Activated CD8-positive, alpha-beta T cell treated with anti-CD3 and anti-CD28 coated beads, Interleukin-2, amount 10 ng/mL, durations not matched to agents 7 days and 5 days (primary cell): ENCODE data around the gene ZFPL1. TPM values are rescaled to one million over a fixed set of nuclear protein-coding genes. Genes with fewer than 3 reads are reported as not detected.

Experiments
- microRNA-seq: library from miRNA; unstranded; fragments of <30 nt; microRNA quantifications from one replicate; pipeline ENCODE4 v1.2.0, GENCODE V29; 2022
- total RNA-seq, 2 experiments: library from RNA; stranded (reverse); gene quantifications; one replicate each; pipeline ENCODE4 v1.2.3, GENCODE V29; 2021

ZFPL1 gene
- total RNA-seq, 2 experiments from 2014 or later, result 28.0 to 28.8 TPM

Small RNA genes lying within 50 kb of the gene (microRNA-seq; reads per million reads assigned to microRNA genes)
- not detected for gene MIR6751

Other genes starting within 250 kb of the ZFPL1 start
- 1 to 10 TPM in 1 of 2 experiments, under 1 TPM in 1; 0.61 to 1.2 TPM for gene CDC42BPG, start 239.6 kb upstream of the ZFPL1 start, total RNA-seq
- 100 to 1,000 TPM; 145 to 150 TPM for gene EHD1, start 205.6 kb upstream of the ZFPL1 start, total RNA-seq
- gene ATG2A, start 167.0 kb upstream of the ZFPL1 start, total RNA-seq, result 10 to 100 TPM; 20.6 to 23.1 TPM
- gene PPP2R5B, start 159.5 kb upstream of the ZFPL1 start, total RNA-seq, result 10 to 100 TPM; 13.7 to 14.0 TPM
- gene GPHA2, start 148.3 kb upstream of the ZFPL1 start, total RNA-seq, result not detected
- gene MAJIN, start 112.1 kb upstream of the ZFPL1 start, total RNA-seq, result not detected
- under 1 TPM; 0.50 to 0.99 TPM for gene BATF2, start 87.3 kb upstream of the ZFPL1 start, total RNA-seq
- gene ARL2, start 70.1 kb upstream of the ZFPL1 start, total RNA-seq, result 10 to 100 TPM; 69.1 to 79.2 TPM
- gene SNX15, start 56.8 kb upstream of the ZFPL1 start, total RNA-seq, result 10 to 100 TPM; 21.2 to 25.7 TPM
- gene SAC3D1, start 43.0 kb upstream of the ZFPL1 start, total RNA-seq, result 10 to 100 TPM; 36.3 to 36.6 TPM
- 1 to 10 TPM; 7.1 to 7.5 TPM for gene NAALADL1, start 25.7 kb upstream of the ZFPL1 start, total RNA-seq
- gene CDCA5, start 182 bp upstream of the ZFPL1 start, total RNA-seq, result 100 to 1,000 TPM; 127 to 129 TPM
- 100 to 1,000 TPM; 116 to 131 TPM for gene VPS51, start 12.0 kb downstream of the ZFPL1 start, total RNA-seq
- 10 to 100 TPM; 25.3 to 26.1 TPM for gene TM7SF2, start 27.6 kb downstream of the ZFPL1 start, total RNA-seq
- 10 to 100 TPM; 11.6 to 12.4 TPM for gene ZNHIT2, start 33.5 kb downstream of the ZFPL1 start, total RNA-seq
- 1,000 to 10,000 TPM in 1 of 2 experiments, 100 to 1,000 TPM in 1; 986 to 1,038 TPM for gene FAU, start 37.9 kb downstream of the ZFPL1 start, total RNA-seq
- 10 to 100 TPM; 47.3 to 51.1 TPM for gene MRPL49, start 38.1 kb downstream of the ZFPL1 start, total RNA-seq
- gene SYVN1, start 50.3 kb downstream of the ZFPL1 start, total RNA-seq, result 10 to 100 TPM; 28.7 to 33.0 TPM
- gene SPDYC, start 86.0 kb downstream of the ZFPL1 start, total RNA-seq, result not detected
- gene CAPN1, start 97.7 kb downstream of the ZFPL1 start, total RNA-seq, result 100 to 1,000 TPM; 170 to 179 TPM
- 10 to 100 TPM; 63.6 to 76.1 TPM for gene POLA2, start 177.7 kb downstream of the ZFPL1 start, total RNA-seq
- 1 to 10 TPM in 1 of 2 experiments, under 1 TPM in 1; 0.29 to 1.2 TPM for gene CDC42EP2, start 230.6 kb downstream of the ZFPL1 start, total RNA-seq
- 10 to 100 TPM; 56.3 to 56.9 TPM for gene DPF2, start 249.6 kb downstream of the ZFPL1 start, total RNA-seq